ENCODE data around the gene LCP2.

The LCP2 gene

DNA sequence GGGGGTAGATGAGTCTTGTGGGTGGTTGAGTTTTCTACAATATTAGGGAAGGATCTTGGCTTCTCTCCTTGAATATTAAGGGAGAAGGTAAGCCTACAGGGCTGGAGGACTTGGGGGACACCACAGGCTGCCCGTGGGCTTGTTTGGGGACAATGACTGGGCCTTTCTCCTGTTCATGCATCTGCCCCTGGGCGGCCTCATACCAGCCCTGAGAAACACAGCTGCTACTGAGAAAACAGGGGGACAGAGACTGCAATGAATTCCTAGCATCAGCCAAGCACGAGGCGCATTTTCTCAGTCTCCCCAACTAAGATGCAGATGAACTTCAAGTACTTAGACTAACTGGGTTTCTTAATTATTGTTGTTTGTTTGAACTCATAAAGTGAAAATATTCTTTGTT lies 40.2 kb downstream of the LCP2 start:
- Histone ChIP-seq H3K9me3 (no peaks in the 10 kb centered on the region), H3K4me1 (no peaks in the 10 kb centered on the region), H3K36me3 (no peaks in the 10 kb centered on the region), H3K27me3 (peaks cover 32% of the 10 kb centered on the region), H3K4me3 (ENCODE audit: low read depth, low read length) (no peak overlapping the region)
- no peak for DNase-seq
- TF ChIP-seq, protein P1, sequence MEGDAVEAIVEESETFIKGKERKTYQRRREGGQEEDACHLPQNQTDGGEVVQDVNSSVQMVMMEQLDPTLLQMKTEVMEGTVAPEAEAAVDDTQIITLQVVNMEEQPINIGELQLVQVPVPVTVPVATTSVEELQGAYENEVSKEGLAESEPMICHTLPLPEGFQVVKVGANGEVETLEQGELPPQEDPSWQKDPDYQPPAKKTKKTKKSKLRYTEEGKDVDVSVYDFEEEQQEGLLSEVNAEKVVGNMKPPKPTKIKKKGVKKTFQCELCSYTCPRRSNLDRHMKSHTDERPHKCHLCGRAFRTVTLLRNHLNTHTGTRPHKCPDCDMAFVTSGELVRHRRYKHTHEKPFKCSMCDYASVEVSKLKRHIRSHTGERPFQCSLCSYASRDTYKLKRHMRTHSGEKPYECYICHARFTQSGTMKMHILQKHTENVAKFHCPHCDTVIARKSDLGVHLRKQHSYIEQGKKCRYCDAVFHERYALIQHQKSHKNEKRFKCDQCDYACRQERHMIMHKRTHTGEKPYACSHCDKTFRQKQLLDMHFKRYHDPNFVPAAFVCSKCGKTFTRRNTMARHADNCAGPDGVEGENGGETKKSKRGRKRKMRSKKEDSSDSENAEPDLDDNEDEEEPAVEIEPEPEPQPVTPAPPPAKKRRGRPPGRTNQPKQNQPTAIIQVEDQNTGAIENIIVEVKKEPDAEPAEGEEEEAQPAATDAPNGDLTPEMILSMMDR (IDR thresholded peaks at IDR 0.05; ENCODE audit: low read depth, low read length) = no peak

DNA sequence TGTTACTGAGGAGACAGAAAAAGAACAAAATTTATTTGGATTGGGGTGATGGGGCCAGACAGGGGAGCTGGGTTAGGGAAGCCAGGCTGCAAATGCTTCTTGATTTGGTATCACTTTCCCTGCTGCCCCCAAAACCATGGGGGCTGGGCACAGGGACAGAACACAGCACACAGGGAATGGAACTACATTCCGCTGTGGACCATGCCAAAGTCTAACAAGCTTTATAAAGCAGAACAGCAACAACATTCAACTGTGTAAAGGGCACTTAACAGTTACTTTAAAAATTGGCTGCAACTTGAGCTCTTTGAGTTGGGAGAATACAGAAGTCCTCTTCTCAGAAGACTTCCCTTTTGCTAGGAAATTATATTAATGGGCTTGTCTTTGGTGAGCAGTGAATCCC lies 41.0 kb downstream of the LCP2 start:
- Histone ChIP-seq H3K27me3 (peaks cover 35% of the 10 kb centered on the region), H3K36me3 (no peaks in the 10 kb centered on the region), H3K9me3 (no peaks in the 10 kb centered on the region), H3K4me3 (ENCODE audit: low read depth, low read length) (no peak overlapping the region), H3K4me1 (no peaks in the 10 kb centered on the region)
- TF ChIP-seq, protein P1 (IDR thresholded peaks at IDR 0.05; ENCODE audit: low read depth, low read length) = no peak
- DNase-seq = no peak

DNA sequence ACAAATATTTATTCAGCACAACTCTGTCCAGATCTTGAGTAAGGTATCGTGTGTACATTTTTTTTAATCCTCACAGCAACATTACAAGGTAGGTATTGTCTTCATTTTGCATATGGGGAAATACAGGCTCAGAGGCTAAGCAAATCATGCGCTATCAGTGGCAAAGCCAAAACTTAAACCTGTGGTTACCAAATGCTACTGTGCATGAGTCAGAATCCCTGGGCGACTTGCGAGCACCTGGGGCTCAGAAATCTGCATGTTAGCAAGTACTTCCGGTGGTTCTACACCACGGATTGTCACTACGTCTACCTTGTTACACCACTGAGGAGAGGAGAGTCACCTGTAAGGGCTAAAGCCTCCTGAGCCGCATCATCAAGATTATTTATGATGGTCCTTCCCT lies 43.5 kb downstream of the LCP2 start:
- H3K4me3 ChIP-seq (ENCODE audit: low read depth, low read length) = no peak overlapping the region
- H3K9me3 ChIP-seq = no peaks in the 10 kb centered on the region
- no peaks in the 10 kb centered on the region for H3K4me1 ChIP-seq
- DNase-seq = no peak
- TF ChIP-seq, protein P1 (IDR thresholded peaks at IDR 0.05; ENCODE audit: low read depth, low read length) = no peak
- H3K36me3 ChIP-seq = no peaks in the 10 kb centered on the region
- H3K27me3 ChIP-seq = peaks cover 55% of the 10 kb centered on the region

DNA sequence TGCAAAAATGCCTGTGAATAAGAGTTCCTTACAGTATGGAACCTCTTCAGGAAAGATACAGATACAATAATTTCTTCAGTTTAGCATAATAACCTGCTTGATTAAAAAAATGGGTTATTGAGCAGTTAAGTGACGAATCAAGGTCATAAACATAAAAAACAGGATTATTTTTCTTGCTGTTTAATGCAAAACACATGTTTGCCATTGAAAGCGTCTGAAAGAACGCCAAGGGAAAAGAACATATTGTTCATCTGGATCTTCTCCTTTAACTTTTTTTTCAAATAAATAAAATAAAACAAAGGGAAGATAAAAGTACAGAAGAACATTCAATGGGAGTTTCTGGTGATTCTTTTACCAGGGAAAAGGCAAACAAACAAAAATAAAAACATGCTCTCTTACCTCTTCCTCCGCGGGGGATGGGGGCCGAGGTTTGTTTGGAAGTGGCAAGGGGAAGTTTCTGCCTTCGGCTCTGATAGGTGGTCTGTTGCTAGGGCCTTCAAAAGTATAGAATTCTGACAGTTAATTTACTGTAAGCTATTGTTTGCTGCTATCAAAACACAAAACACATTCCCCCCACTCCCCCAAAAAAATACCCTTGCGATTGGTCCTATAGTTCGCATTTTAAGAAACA lies 44.7 kb downstream of the LCP2 start:
- Histone ChIP-seq H3K4me3 (ENCODE audit: low read depth, low read length) (no peak overlapping the region), H3K27me3 (peaks cover 55% of the 10 kb centered on the region), H3K4me1 (no peaks in the 10 kb centered on the region), H3K9me3 (no peaks in the 10 kb centered on the region), H3K36me3 (no peaks in the 10 kb centered on the region)
- no peak for DNase-seq
- TF ChIP-seq, protein P1 (IDR thresholded peaks at IDR 0.05; ENCODE audit: low read depth, low read length) = no peak

DNA sequence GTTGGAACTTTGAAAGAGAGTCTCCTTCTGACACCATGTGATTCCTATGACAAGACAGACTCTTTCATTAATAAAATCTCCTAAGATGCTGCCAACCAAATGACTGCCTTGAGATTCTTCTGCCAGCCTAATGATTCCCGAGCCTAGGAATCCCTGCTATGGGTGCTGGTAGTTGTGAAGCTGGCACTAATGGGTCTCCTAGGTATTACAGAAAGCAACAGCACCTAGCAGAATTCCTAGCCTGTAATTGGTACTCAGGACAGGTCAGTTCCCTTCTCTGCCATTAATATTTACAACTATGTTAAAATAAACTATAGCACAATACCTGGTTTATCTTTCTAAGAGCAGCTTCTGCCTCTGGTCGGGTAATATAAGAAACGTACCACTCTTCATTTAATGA lies 45.5 kb downstream of the LCP2 start:
- TF ChIP-seq, protein P1 (IDR thresholded peaks at IDR 0.05; ENCODE audit: low read depth, low read length) = no peak
- H3K36me3 ChIP-seq = no peaks in the 10 kb centered on the region
- DNase-seq = no peak
- H3K4me1 ChIP-seq = no peaks in the 10 kb centered on the region
- no peaks in the 10 kb centered on the region for H3K9me3 ChIP-seq
- no peak overlapping the region for H3K4me3 ChIP-seq (ENCODE audit: low read depth, low read length)
- peaks cover 59% of the 10 kb centered on the region for H3K27me3 ChIP-seq

DNA sequence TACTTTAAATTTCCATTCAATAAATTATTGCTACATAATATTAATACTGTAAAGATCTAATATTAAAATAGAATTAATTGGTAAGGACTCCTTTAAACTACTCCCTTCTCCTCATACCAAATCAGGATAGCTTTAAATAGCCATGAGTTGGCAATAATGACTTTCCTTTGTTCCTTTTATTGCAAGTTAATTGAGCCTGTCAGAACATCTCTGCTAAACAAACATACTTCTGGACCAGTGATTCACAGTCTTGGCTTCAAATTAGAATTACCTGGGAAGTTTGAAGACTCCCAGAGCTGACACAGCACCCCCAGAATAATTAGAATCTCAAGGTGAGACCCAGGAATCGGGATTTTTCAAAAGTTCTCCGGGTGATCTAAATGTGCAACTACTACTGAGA lies 46.1 kb downstream of the LCP2 start:
- H3K4me3 ChIP-seq (ENCODE audit: low read depth, low read length) = no peak overlapping the region
- H3K9me3 ChIP-seq = no peaks in the 10 kb centered on the region
- H3K27me3 ChIP-seq = peaks cover 59% of the 10 kb centered on the region
- H3K4me1 ChIP-seq = no peaks in the 10 kb centered on the region
- TF ChIP-seq, protein P1 (IDR thresholded peaks at IDR 0.05; ENCODE audit: low read depth, low read length) = no peak
- no peaks in the 10 kb centered on the region for H3K36me3 ChIP-seq
- no peak for DNase-seq
